Measurements from ENCODE around the gene S100A4.
A peak's percentile ranks its signal among the peaks of the same experiment; 100 is the strongest.
"Not testable (repeated sequence)": the region's sequence is repeated elsewhere in the genome, so short reads cannot be mapped to it uniquely, and the experiment has no call there.

The S100A4 gene

DNA sequence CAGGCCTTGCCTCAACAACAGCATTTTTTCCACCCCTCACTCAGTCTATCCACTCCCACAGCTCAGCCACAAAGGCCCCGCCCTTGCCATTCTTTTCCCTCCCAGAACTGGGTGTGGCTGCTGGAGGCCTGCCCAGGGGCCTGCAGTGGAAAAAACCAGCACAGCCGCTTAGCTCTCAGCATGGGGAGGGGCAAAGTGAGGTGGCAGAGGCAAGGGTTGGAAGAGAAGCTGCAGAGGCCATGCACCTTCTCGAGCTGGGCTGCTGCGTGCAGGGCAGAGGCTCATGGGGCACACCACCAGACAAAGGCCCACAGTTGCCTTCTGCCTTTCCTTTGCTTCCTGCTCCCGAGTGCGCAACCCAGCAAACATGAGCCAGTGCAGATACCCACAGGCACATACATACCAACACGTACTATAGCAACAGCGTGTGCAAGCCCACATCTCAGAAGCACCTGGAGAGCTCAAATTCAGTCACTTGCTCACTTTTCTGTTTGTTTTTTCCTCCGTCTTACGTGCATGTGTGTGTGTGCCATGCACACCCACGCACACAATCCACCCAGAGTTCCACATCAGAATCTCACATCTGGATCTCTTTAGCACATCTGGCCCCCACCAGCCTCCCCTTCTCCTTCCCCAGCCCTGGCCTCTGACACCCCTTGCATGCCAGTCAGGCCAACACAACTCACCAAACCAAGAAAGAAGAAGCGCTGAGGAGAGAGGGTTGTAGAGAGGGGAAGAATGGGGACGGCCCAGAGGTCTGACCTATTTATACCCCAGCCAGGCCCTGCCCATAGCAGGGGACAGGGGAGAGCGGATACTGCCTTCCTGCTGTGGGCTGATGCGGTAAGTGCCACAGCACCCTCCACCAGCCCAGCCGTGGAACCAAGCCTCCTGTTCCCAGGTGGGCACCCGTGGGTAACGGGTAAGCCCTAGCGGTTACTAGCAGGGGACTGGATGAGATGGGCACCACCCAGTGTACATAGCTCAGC lies at the start of gene S100A4:
Gene S100A4 (minus strand): TSS at position 740 of the 989 bp plus-strand sequence. CDS start 1,012 bp downstream, outside the sequence.
- DNase-seq = peak; percentile 89

DNA sequence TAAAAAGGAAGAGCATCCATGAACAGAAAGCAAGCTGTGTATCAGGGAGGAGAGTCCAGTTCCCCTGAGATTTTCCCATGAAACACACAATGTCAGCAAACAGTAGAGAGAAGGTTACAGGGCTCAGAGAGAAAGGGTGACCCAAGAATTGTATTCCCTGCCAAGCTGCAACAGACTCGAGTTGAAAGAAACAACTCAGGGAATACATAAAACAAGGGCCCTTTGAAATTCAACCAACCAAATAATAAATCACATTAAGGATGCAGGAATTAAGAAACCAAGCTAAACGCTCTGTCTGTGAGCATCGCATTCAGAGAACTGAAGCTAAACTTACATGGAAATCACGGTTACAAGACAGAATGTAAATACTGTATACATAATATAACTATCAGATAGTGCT lies 47.1 kb upstream of the S100A4 start:
- DNase-seq = no peak

DNA sequence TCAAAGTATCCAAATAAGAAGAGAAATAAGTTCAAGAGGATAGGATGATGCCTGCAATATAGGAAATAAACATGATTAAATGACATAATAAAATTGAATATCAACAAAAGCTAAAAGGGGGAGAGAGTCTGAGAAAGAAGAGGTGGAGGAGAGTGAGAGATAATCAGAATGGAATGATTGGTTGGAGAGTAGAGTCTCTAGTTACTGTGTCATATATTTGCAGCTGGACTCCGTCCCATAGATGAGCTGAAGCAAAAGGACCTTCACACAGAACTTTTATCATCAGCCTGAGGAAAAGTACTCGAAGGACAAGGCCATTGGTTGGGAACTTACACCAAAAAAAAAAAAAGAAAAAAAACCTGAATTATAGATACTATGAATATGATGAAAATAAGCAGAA lies 42.9 kb upstream of the S100A4 start:
- no peak for DNase-seq

DNA sequence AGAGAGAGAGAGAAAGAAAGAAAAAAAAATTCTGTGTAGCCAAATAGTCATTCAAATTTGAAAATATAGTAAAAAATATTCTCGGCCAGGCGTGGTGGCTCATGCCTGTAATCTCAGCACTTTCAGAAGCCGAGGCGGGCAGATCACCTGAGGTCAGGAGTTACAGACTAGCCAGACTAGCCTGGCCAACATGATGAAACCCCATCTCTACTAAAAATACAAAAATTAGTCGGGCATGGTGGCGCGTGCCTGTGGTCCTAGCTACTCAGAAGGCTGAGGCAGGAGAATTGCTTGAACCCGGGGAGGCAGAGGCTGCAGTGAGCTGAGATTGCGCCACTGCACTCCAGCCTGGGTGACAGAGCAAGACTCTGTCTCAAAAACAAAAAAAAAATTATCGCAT lies 42.4 kb upstream of the S100A4 start:
- not testable (repeated sequence) for DNase-seq

DNA sequence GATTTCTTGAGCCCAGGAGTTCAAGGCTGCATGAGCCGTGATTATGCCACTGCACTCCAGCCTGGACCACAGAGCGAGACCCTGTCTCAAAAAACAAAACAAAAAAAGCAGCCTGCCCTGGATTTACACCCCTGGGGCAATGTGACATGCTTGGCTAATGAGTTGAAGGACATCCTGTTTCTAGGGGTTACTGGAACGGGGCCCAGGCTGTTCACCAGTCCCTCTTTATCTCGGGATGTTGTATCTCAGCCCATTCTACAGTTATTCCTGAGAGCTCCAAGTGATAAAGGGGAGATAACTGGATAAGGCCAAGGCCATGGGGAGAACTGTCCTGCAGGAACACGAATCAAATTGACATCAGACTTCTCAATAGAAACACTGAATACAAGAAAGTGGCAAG lies 41.7 kb upstream of the S100A4 start:
- DNase-seq = no peak

DNA sequence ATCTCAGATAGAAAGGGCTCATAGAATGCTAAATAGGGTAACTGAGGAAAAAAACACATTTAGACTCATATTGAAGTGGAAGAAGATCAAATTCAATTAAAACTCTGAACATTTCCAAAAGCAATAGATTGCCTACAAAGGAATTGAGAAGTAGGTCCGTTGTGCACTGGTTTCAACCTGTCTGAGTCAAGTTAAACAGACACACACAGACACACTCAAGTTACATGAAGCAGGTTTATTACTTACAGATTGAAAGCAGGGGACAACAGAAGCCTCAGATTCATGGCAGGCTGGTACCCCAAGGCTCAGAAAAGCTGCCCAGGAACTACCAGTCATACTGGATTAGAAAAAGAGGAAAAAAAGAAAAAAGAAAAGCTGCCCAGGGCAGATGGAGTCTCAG lies 40.7 kb upstream of the S100A4 start:
- no peak for DNase-seq

DNA sequence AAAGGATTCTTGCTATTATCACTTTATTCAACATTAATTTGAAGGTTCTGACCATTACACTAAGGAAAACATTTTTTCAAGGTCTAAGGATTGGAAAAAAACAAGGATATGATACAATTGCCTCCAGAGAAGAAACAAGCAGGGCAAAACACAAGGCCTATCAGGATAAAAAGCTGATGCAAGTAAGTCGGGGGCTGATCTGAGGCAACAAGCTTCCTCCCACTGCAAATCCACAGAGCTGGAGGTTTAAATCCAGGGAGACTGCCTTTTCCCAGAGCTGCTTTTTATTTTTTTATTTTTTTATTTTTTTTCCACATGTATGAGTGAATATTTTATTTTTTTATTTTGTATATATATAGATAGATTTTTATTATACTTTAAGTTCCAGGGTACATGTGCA lies 39.4 kb upstream of the S100A4 start:
- no peak for DNase-seq

DNA sequence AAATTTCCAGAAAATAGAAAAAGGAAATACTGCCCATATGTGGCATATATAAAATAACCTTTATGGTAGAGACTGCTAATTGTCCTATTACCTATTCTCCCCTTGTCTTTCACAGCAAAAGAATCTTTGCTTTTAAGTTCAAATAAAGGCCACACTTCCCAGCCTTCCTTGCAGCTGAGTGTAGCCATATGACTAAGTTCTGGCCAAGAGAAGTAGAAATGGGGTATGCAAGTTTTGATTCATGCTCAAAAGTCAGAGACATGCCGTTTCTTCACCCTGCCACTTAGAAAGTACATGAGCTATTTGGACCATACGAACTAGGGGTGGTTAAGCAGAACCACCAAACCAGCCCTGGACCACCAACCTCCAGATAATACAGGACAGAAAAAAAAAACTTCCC lies 38.4 kb upstream of the S100A4 start:
- no peak for DNase-seq

DNA sequence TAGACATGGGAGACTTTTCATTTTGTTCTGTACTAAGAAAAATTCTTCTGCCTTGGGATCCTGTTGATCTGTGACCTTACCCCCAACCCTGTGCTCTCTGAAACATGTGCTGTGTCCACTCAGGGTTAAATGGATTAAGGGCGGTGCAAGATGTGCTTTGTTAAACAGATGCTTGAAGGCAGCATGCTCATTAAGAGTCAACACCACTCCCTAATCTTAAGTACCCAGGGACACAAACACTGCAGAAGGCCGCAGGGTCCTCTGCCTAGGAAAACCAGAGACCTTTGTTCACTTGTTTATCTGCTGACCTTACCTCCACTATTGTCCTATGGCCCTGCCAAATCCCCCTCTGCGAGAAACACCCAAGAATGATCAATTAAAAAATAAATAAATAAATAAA lies 37.9 kb upstream of the S100A4 start:
- DNase-seq = not testable (repeated sequence)

DNA sequence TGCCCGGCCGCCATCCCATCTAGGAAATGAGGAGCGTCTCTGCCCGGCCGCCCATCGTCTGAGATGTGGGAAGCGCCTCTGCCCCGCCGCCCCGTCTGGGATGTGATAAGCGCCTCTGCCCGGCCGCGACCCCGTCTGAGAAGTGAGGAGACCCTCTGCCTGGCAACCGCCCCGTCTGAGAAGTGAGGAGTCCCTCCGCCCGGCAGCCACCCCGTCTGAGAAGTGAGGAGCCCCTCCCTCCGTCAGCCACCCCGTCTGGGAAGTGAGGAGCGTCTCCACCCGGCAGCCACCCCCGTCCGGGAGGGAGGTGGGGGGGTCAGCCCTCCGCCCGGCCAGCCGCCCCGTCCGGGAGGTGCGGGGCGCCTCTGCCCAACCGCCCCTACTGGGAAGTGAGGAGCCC lies 37.2 kb upstream of the S100A4 start:
- DNase-seq = not testable (repeated sequence)

DNA sequence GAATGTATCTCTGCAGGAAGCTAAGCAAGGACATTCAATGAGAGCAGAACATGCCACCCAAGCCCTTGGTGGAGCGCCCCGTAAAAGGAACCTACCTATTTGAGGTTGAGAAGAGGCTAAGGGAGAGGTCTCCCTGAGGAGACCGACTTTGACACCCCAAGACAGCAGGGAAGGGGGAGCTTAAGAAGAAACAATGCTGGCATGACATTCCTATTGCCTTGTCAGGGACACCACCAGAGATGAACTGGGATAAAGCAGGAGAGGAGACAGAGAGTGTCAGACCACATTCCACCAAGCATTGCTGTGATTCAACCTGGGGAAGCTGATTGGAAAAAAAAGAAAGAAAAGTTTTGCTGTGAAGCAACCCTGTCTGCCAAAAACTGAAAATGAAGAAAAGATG lies 33.3 kb upstream of the S100A4 start:
- no peak for DNase-seq

DNA sequence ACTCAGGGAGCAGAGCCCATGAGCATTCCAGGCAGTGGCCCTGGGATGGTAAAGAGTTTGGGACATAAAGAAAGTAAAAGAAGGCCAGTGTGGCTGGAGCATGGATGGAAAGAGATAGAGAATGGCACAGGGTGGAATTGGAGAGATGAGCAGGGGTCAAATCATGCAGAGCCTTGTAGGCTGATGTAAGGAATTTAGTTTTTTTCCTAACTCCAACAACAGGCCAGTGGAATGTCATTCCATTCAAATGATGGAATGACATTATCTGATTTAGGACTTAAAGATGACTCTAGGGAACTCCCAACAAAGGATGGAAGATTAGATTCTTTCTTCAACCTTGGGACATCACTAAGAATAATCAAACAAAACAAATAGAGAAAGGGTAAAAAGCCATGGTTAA lies 32.9 kb upstream of the S100A4 start:
- DNase-seq = no peak

DNA sequence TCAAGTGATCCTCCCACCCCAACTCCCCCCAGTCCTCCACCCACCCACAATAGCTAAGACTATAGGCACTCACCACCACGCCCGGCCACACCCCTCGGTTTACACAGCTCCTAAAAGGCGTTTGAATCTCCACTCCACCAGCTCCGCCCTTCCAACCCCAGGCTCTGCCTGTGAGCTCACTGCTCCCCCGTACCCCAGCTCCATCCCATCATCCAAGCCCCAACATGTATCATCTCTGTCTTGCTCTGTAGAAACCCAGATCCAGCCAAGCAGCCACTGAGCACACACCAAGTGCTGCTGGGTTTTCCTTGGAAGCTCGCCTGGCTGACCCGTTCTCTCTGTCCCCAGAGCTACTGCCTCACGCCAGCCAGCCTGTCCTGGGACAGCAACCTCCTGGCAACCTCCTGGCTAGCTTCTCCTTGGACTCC lies 32.0 kb upstream of the S100A4 start:
- no peak for DNase-seq

DNA sequence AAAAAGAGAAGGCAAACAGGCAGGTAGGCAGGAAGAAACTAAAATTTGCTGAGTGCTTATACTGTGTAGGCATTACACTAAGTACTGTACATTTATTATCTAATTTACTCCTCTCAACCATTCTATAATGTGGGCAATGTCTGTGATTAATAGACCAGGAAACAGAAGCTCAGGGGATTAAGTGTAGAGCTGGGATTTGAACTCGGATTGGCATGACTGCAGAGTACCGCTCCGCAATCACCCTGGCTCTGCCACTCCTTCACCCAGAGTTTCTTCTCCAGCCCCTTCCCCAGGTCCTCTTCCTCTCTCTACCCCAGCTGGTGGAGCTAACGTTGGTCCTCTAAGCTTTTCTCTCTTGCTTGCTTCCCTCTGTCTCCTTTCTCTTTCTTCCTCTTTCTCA lies 31.5 kb upstream of the S100A4 start:
- DNase-seq = no peak

DNA sequence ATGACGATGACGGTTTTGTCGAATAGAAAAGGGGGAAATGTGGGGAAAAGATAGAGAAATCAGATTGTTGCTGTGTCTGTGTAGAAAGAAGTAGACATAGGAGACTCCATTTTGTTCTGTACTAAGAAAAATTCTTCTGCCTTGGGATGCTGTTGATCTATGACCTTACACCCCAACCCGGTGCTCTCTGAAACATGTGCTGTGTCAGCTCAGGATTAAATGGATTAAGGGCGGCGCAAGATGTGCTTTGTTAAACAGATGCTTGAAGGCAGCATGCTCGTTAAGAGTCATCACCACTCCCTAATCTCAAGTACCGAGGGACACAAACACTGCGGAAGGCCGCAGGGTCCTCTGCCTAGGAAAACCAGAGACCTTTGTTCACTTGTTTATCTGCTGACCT lies 29.9 kb upstream of the S100A4 start:
- DNase-seq = not testable (repeated sequence)

DNA sequence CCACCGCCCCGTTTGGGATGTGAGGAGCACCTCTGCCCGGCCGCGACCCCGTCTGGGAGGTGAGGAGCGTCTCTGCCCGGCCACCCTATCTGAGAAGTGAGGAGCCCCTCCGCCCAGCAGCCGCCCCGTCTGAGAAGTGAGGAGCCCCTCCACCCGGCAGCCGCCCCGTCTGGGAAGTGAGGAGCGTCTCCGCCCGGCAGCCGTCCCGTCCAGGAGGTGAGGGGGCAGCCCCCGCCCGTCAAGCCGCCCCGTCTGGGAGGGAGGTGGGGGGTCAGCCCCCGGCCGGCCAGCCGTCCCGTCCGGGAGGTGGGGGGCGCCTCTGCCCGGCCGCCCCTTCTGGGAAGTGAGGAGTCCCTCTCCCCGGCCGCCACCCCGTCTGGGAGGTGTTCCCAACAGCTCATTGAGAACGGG lies 29.5 kb upstream of the S100A4 start:
- not testable (repeated sequence) for DNase-seq

DNA sequence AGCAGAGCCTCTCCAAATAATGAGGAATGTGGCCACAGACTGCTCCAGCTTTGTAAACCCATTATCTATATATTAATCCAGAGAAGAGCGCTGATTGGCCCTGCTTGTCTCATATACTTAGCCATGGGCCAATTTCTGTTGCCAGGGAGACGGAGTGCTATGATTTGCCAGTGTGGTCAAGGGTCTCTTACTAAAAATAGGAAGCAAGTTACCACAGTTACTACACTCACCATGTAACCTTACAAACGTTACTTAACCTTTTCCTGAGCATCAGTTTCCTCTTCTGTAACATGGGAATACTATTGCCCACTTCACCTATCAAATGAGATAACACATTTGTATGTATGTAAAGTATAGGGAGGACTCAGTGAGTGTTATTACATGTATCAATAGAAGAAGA lies 27.7 kb upstream of the S100A4 start:
- DNase-seq = no peak

DNA sequence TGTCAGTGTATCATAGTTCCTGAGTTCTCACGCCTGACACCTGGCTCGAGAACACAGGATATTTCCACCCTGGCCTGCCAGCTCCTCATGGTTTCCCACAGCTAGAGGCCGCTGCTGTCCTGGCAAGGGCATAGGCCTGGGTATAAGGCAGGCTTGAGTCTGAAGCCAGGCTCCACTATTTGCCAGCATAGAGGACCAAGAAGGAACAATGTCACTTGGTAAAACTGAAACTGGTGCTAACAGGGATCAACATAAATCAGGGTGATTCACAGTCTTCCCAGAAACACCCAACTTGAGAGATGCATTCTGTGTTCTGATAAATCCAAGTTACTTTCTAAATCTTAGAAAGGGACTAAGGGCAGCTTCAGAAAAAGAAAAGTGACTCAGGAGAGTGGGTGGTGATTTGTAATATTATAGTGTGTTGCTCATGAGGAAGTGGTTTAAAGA lies 27.0 kb upstream of the S100A4 start:
- peak; percentile 19 for DNase-seq

DNA sequence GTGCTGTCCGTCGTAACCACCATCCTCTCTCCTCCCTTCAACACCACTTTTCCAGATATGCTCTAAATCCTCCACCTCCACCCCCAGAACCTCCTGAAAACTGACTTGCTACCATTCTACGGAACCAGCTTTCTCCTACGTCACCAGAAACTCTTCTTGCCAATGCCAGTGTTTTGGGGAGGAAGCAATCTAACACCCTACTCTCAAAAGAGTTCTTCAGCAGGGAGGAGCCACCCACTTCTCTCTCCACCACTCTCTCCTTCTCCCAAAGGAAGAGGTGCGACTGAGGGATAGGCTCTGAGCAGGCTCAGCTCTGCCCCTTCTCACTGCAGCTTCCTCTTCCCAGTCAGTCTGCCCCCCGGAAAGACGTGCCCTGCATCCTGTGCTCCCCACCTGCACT lies 26.1 kb upstream of the S100A4 start:
- DNase-seq = no peak

DNA sequence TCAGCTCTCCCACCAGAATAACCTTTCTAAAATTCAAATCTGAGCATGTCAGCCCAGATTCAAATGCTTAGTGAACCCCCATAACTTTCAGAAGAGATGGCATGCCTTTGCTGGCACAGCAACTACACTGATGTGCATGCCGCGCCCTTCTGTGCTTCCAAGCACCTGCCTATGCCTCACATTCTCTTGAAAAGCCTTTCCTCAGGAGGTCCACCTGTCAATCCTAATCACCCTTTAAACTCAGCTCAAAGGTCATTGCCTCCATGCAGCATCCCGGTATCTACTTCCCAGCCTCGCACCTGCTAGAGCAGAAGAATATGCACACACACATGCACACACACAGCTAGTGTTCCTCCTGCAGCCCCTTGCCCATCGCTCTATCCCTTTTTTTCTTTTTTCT lies 25.3 kb upstream of the S100A4 start:
- no peak for DNase-seq

DNA sequence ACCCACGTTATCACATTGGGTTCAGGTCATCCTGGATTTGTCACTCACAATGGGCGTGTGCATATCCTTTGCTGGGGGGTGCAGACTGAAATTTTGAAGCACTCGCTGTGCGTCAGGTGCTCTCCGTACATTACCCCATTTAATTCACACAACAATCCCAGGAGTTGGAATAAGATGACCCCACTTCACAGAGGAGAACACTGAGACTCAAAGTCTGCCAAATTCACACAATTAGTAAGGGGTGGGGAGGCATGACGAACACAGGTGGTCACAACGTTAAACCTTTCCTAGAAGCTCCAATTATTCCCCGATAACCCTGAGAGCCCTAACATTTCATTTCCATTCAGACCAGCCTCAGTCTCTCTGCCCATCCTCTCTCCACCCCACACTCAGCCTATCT lies 23.9 kb upstream of the S100A4 start:
- no peak for DNase-seq

DNA sequence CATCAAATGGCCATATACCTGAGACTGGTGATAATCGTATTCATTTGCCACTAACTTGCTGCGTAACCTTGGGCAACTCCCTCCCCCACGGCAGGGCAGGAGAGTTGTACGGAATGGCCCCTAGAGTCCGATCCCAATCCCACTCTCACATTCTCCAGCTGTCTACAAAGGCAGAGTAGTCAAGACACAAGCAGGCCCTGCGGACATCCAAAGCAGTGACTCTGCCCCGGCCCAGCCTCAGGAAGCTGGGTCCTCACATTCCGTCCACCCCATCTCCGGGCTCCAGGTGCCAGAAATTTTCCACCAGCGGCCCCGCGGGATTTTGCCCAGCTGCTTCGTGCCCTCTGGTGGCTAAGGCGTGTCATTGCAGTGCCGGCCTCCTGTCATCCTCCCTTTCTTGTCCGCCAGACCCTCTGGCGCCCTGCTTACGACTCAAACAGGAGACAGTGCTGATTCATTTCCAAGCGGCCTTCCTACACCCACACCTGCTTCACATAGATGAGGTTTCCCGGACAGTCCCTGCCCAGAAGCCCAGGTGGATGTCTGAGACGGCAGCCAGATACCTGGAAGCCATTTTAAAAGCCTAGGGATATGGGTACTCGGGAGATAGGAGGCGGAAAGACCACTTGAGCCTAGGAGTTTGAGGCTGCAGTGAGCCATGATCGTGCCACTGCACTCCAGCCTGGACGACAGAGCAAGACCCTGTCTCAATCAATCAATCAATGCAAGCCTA lies 22.9 kb upstream of the S100A4 start:
- DNase-seq = peak; percentile 75

DNA sequence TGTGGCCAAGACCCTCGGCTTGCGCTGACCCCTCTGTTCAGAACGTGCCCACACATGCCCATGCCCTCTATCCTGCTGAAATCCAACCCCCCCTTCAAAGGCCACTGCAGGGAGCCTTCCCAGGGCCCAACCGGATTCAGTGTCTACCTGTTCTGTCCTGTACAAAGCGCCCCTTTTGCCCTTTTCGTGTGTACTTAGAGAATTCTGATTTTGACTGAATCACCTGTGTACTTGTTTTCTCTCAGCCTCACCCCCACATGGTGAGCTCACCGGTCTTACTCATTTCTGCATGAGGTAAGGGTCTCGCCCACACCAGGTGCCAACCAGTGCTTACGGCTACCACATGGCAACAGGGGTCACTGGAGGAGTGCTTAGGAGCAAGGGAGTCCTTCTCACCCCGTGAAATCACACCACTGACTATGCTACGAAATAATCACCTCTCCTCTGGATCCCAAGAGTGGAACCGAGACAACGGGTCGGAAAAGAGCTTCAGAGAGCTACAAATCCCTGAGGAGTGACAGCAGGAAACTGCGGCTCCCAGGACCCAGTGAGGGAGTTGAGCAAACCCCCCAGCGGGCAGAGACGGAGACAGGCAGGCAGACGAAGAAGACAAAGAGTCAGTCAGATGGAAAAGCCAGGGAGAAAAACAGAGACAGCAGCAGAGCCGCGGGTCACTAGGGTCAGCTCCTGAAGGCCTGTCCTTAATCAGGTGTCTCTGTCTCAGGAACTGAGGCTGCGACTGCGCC lies 22.2 kb upstream of the S100A4 start:
- DNase-seq = peak; percentile 27
